HepG2 (cell line): Measurements from ENCODE around the gene FOSB.

ENCODE experiments used
- ERF ChIP-seq: IDR thresholded peaks from 2 replicates; pipeline ENCODE4 v1.6.1; 2018; ENCODE audit warnings: missing biosample characterization, missing genetic modification reagents
- EZH2 ChIP-seq: conservative IDR thresholded peaks from 2 replicates; pipeline ENCODE4 v1.6.1; 2012; ENCODE audit warnings: mild to moderate bottlenecking, low read depth, low read length, moderate library complexity
- GTF2F1 ChIP-seq: fragments of 150-350 bp; IDR thresholded peaks from 2 replicates; pipeline ENCODE4 v1.6.1; 2014; ENCODE audit warnings: low read length
- POLR2A ChIP-seq, 2 experiments: IDR thresholded peaks; 2 replicates each; pipeline ENCODE4 v1.6.1; 2011; ENCODE audit warnings: low read depth in 2 of 2, low read length in 2 of 2, mild to moderate bottlenecking in 1 of 2, moderate library complexity in 1 of 2; ENCODE audit not compliant: insufficient read depth in 1 of 2
- POLR2AphosphoS5 ChIP-seq: IDR thresholded peaks from 2 replicates; pipeline ENCODE4 v1.6.1; 2012; ENCODE audit warnings: low read depth, low read length
- ZNF264 ChIP-seq: sonication (generic); formaldehyde crosslinking; IDR thresholded peaks from 2 replicates; pipeline ENCODE4 v1.4.0; 2020; ENCODE audit warnings: missing genetic modification reagents
- ZNF280D ChIP-seq: sonication (generic); formaldehyde crosslinking; IDR thresholded peaks from 2 replicates; pipeline ENCODE4 v1.5.1; 2020; ENCODE audit warnings: mild to moderate bottlenecking, missing genetic modification reagents
- ZSCAN5A ChIP-seq: sonication (generic); formaldehyde crosslinking; IDR thresholded peaks from 2 replicates; pipeline ENCODE4 v1.8.0; 2022; ENCODE audit warnings: mild to moderate bottlenecking, missing genetic modification reagents, borderline replicate concordance
- TF ChIP-seq, protein P1 (sequence below): sonication (generic); formaldehyde crosslinking; IDR thresholded peaks from 2 replicates; pipeline ENCODE4 v1.5.0; 2020; ENCODE audit warnings: mild to moderate bottlenecking, missing genetic modification reagents, moderate library complexity
- TF ChIP-seq, protein P2 (sequence below): sonication (generic); formaldehyde crosslinking; IDR thresholded peaks from 2 replicates; pipeline ENCODE4 v1.5.0; 2020; ENCODE audit warnings: mild to moderate bottlenecking, missing genetic modification reagents
- TF ChIP-seq, protein P3 (sequence below): sonication (generic); formaldehyde crosslinking; IDR thresholded peaks from 2 replicates; pipeline ENCODE4 v1.8.1; 2022; ENCODE audit warnings: low read depth, mild to moderate bottlenecking, missing genetic modification reagents

GRCh38 chr19:45505996-45506245 lies 38.1 kb downstream of the FOSB start:
- TF ChIP-seq ZNF264 (CRISPR knock-in tag) (no peak), ZNF280D (CRISPR knock-in tag) (no peak), EZH2 (no peak), ZSCAN5A (CRISPR knock-in tag) (no peak), POLR2A (IDR thresholded peaks at IDR 0.05; ENCODE audit: insufficient read depth in 1 of 2, low read depth in 2 of 2, low read length in 2 of 2) (no peak), GTF2F1 (no peak), POLR2AphosphoS5 (no peak), ERF (CRISPR knock-in tag) (no peak)
- TF ChIP-seq, protein P1, sequence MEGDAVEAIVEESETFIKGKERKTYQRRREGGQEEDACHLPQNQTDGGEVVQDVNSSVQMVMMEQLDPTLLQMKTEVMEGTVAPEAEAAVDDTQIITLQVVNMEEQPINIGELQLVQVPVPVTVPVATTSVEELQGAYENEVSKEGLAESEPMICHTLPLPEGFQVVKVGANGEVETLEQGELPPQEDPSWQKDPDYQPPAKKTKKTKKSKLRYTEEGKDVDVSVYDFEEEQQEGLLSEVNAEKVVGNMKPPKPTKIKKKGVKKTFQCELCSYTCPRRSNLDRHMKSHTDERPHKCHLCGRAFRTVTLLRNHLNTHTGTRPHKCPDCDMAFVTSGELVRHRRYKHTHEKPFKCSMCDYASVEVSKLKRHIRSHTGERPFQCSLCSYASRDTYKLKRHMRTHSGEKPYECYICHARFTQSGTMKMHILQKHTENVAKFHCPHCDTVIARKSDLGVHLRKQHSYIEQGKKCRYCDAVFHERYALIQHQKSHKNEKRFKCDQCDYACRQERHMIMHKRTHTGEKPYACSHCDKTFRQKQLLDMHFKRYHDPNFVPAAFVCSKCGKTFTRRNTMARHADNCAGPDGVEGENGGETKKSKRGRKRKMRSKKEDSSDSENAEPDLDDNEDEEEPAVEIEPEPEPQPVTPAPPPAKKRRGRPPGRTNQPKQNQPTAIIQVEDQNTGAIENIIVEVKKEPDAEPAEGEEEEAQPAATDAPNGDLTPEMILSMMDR (CRISPR knock-in tag): no peak
- TF ChIP-seq, protein P2, sequence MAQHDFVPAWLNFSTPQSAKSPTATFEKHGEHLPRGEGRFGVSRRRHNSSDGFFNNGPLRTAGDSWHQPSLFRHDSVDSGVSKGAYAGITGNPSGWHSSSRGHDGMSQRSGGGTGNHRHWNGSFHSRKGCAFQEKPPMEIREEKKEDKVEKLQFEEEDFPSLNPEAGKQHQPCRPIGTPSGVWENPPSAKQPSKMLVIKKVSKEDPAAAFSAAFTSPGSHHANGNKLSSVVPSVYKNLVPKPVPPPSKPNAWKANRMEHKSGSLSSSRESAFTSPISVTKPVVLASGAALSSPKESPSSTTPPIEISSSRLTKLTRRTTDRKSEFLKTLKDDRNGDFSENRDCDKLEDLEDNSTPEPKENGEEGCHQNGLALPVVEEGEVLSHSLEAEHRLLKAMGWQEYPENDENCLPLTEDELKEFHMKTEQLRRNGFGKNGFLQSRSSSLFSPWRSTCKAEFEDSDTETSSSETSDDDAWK (CRISPR knock-in tag): no peak
- TF ChIP-seq, protein P3, sequence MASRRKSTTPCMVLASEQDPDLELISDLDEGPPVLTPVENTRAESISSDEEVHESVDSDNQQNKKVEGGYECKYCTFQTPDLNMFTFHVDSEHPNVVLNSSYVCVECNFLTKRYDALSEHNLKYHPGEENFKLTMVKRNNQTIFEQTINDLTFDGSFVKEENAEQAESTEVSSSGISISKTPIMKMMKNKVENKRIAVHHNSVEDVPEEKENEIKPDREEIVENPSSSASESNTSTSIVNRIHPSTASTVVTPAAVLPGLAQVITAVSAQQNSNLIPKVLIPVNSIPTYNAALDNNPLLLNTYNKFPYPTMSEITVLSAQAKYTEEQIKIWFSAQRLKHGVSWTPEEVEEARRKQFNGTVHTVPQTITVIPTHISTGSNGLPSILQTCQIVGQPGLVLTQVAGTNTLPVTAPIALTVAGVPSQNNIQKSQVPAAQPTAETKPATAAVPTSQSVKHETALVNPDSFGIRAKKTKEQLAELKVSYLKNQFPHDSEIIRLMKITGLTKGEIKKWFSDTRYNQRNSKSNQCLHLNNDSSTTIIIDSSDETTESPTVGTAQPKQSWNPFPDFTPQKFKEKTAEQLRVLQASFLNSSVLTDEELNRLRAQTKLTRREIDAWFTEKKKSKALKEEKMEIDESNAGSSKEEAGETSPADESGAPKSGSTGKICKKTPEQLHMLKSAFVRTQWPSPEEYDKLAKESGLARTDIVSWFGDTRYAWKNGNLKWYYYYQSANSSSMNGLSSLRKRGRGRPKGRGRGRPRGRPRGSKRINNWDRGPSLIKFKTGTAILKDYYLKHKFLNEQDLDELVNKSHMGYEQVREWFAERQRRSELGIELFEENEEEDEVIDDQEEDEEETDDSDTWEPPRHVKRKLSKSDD (CRISPR knock-in tag): no peak
